Smooth muscle cell (in vitro differentiated cells): ENCODE data around the gene ABCF2. TPM values are rescaled to one million over a fixed set of nuclear protein-coding genes. Genes with fewer than 3 reads are reported as not detected.

Experiments
- DNase-seq: peaks from one replicate; lab custom pipeline; 2025; ENCODE audit not compliant: unreplicated experiment; lab: John Stamatoyannopoulos, UW
- H2AFZ ChIP-seq: fragments of 200-600 bp; sonication (generic); 2 replicates; pipeline ENCODE4 v1.6.0; 2016; ENCODE audit warnings: antibody characterized with exemption, low read depth, mild to moderate bottlenecking
- H3F3A ChIP-seq: fragments of 200-600 bp; sonication (generic); 2 replicates; pipeline ENCODE4 v1.6.0; 2017; ENCODE audit warnings: antibody characterized with exemption, low read depth
- H3K27ac ChIP-seq: fragments of 200-600 bp; sonication (generic); 2 replicates; pipeline ENCODE4 v1.5.1; 2016; ENCODE audit warnings: low read depth, mild to moderate bottlenecking
- H3K27me3 ChIP-seq: fragments of 200-600 bp; sonication (generic); 2 replicates; pipeline ENCODE4 v1.6.1; 2016; ENCODE audit warnings: low read depth, mild to moderate bottlenecking
- H3K36me3 ChIP-seq: fragments of 200-600 bp; sonication (generic); 2 replicates; pipeline ENCODE4 v1.5.1; 2016; ENCODE audit warnings: low read depth
- H3K4me1 ChIP-seq: fragments of 200-600 bp; sonication (generic); 2 replicates; pipeline ENCODE4 v1.5.1; 2016; ENCODE audit warnings: low read depth
- H3K4me2 ChIP-seq: fragments of 200-600 bp; sonication (generic); 2 replicates; pipeline ENCODE4 v1.6.0; 2016; ENCODE audit warnings: mild to moderate bottlenecking
- H3K4me3 ChIP-seq: fragments of 200-600 bp; sonication (generic); 2 replicates; pipeline ENCODE4 v1.5.1; 2016; ENCODE audit warnings: mild to moderate bottlenecking
- H3K79me2 ChIP-seq: fragments of 200-600 bp; sonication (generic); 2 replicates; pipeline ENCODE4 v1.6.0; 2016; ENCODE audit warnings: low read depth, mild to moderate bottlenecking
- H3K9ac ChIP-seq: fragments of 200-600 bp; sonication (generic); 2 replicates; pipeline ENCODE4 v1.6.0; 2016; ENCODE audit warnings: low read depth
- H3K9me3 ChIP-seq: fragments of 200-600 bp; sonication (generic); replicated peaks from 2 replicates; pipeline ENCODE4 v1.5.1; 2016; ENCODE audit warnings: low read depth
- H4K20me1 ChIP-seq: fragments of 200-600 bp; sonication (generic); 2 replicates; pipeline ENCODE4 v1.6.0; 2016; ENCODE audit warnings: low read depth
- CTCF ChIP-seq: fragments of 200-600 bp; sonication (generic); IDR thresholded peaks from 2 replicates; pipeline ENCODE4 v1.5.1; 2017; ENCODE audit warnings: borderline replicate concordance, mild to moderate bottlenecking, antibody characterized with exemption; ENCODE audit not compliant: insufficient read depth, poor library complexity, severe bottlenecking
- WGBS: methylation state at CpG from one replicate; pipeline ENCODE4 v1.1.7; 2016; ENCODE audit warnings: low lambda C conversion rate; 5-methylcytosine and 5-hydroxymethylcytosine counted together
- polyA plus RNA-seq: library from polyadenylated mRNA; unstranded; fragments of >200 nt; fragmentation: Nextera tagmentation; extraction: Ambion mirVana; gene quantifications from 2 replicates; pipeline ENCODE4 v1.2.1, GENCODE V29; 2016
- total RNA-seq: library from RNA; depleted of rRNA; stranded (reverse); fragments of >200 nt; gene quantifications from 2 replicates; pipeline ENCODE4 v1.2.3, GENCODE V29; 2014

The ABCF2 gene
- total and polyA plus RNA-seq, 2 experiments from 2014 or later = 24.2 to 30.5 TPM

- no peak overlapping the region for H2AFZ ChIP-seq
- no peak overlapping the region for H3K4me2 ChIP-seq
- H3K27me3 ChIP-seq = peaks cover 6% of the 10 kb centered on the region
- no peaks in the 10 kb centered on the region for H3K9me3 ChIP-seq
- no peaks in the 10 kb centered on the region for H3K4me1 ChIP-seq
- H3K36me3 ChIP-seq = no peaks in the 10 kb centered on the region
- no peak overlapping the region for H3K4me3 ChIP-seq
- TF ChIP-seq CTCF = no peak
- no peaks in the 10 kb centered on the region for H3F3A ChIP-seq
- H3K27ac ChIP-seq = no peak overlapping the region
- H4K20me1 ChIP-seq = no peaks in the 10 kb centered on the region
- no peaks in the 10 kb centered on the region for H3K79me2 ChIP-seq
- no peak overlapping the region for H3K9ac ChIP-seq
- 91% methylated on average over 46 of the region's 48 CpGs for WGBS
- no peak for DNase-seq
These were observed 22.5 kb downstream of the ABCF2 start for GRCh38 chr7:151204383-151205032.

GRCh38 chr7:151202836-151203235, 24.2 kb downstream of the ABCF2 start:
- DNase-seq = no peak
- Histone ChIP-seq H3K36me3 (no peaks in the 10 kb centered on the region), H3K4me2 (no peak overlapping the region), H3K79me2 (no peaks in the 10 kb centered on the region), H3F3A (no peaks in the 10 kb centered on the region), H4K20me1 (no peaks in the 10 kb centered on the region), H3K9me3 (no peaks in the 10 kb centered on the region), H3K9ac (no peak overlapping the region), H3K27ac (no peak overlapping the region), H3K27me3 (peaks cover 6% of the 10 kb centered on the region), H3K4me1 (no peaks in the 10 kb centered on the region), H3K4me3 (no peak overlapping the region), H2AFZ (no peak overlapping the region)
- WGBS = 98% methylated on average over 9 of the region's 9 CpGs
- no peak for TF ChIP-seq CTCF

GRCh38 chr7:151201751-151202150, 25.3 kb downstream of the ABCF2 start:
- Histone ChIP-seq H3K36me3 (no peaks in the 10 kb centered on the region), H3K9ac (no peak overlapping the region), H3K27ac (no peak overlapping the region), H3K9me3 (no peaks in the 10 kb centered on the region), H3K79me2 (no peaks in the 10 kb centered on the region), H3K4me1 (no peaks in the 10 kb centered on the region), H3K4me3 (no peak overlapping the region), H2AFZ (no peak overlapping the region), H4K20me1 (no peaks in the 10 kb centered on the region), H3K27me3 (peaks cover 12% of the 10 kb centered on the region), H3F3A (no peaks in the 10 kb centered on the region), H3K4me2 (no peak overlapping the region)
- WGBS = 94% methylated on average over 4 of the region's 4 CpGs
- DNase-seq = no peak
- TF ChIP-seq CTCF = no peak

- Histone ChIP-seq H3K79me2 (no peaks in the 10 kb centered on the region), H3K4me3 (no peak overlapping the region), H4K20me1 (no peaks in the 10 kb centered on the region), H3K36me3 (no peaks in the 10 kb centered on the region), H3K9me3 (no peaks in the 10 kb centered on the region), H3K27me3 (peaks cover 16% of the 10 kb centered on the region), H3K4me2 (no peak overlapping the region), H3K4me1 (no peaks in the 10 kb centered on the region), H3K27ac (no peak overlapping the region), H3K9ac (no peak overlapping the region), H2AFZ (no peak overlapping the region), H3F3A (no peaks in the 10 kb centered on the region)
- no peak for TF ChIP-seq CTCF
- 88% methylated on average over 3 of the region's 3 CpGs for WGBS
- DNase-seq = no peak
These were observed 25.7 kb downstream of the ABCF2 start for GRCh38 chr7:151201344-151201743.
